GM12892 (cell line): Measurements from ENCODE around the gene HPS4.
"Not testable (repeated sequence)": the region's sequence is repeated elsewhere in the genome, so short reads cannot be mapped to it uniquely, and the experiment has no call there.

Experiments used
- DNase-seq: peaks from one replicate; pipeline ENCODE4 v3.0.0; 2011; ENCODE audit not compliant: insufficient read length
- FAIRE-seq: peaks from 2 replicates; lab custom pipeline; 2011; peaks lifted over from hg19 to GRCh38; lab: Jason Lieb, UNC
- POLR2A ChIP-seq: IDR thresholded peaks from 2 replicates; pipeline ENCODE4 v1.6.1; 2011; ENCODE audit warnings: low read depth, low read length, control low read depth
- POLR2AphosphoS5 ChIP-seq: IDR thresholded peaks from 2 replicates; pipeline ENCODE4 v1.6.1; 2011; ENCODE audit warnings: low read depth, low read length, control low read depth
- TAF1 ChIP-seq: IDR thresholded peaks from 2 replicates; pipeline ENCODE4 v1.6.1; 2011; ENCODE audit warnings: low read depth, mild to moderate bottlenecking, control low read depth, low read length, borderline replicate concordance

HPS4 gene

GRCh38 chr22:26409719-26410335 is 73.8 kb downstream of the HPS4 start:
- DNase-seq, result no peak
- TF ChIP-seq POLR2A (no peak), TAF1 (no peak), POLR2AphosphoS5 (no peak)
- FAIRE-seq, result no peak

GRCh38 chr22:26408562-26409220 is 74.9 kb downstream of the HPS4 start:
- DNase-seq, FAIRE-seq: not testable (repeated sequence)

GRCh38 chr22:26406118-26406517 is 77.5 kb downstream of the HPS4 start:
- DNase-seq (no peak), FAIRE-seq (no peak)
- TF ChIP-seq POLR2A (no peak), POLR2AphosphoS5 (no peak), TAF1 (no peak)

GRCh38 chr22:26404851-26405421 is 78.6 kb downstream of the HPS4 start:
- no peak for DNase-seq
- TF ChIP-seq POLR2AphosphoS5 (no peak), TAF1 (no peak), POLR2A (no peak)
- FAIRE-seq, result no peak

GRCh38 chr22:26401726-26402125 is 81.9 kb downstream of the HPS4 start:
- no peak for TF ChIP-seq POLR2A
- TF ChIP-seq POLR2AphosphoS5, result no peak
- no peak for TF ChIP-seq TAF1
- DNase-seq (no peak), FAIRE-seq (no peak)
